BJ (cell line): ENCODE measurements around the gene SLC8A1. TPM values are rescaled to one million over a fixed set of nuclear protein-coding genes. Genes with fewer than 3 reads are reported as not detected.

Experiments
- CTCF ChIA-PET: fragments of 350-600 bp; formaldehyde crosslinking; extraction: SDS; loops from one replicate; lab custom pipeline; 2021; ENCODE audit warnings: antibody characterized with exemption, inconsistent platforms; lab: Yijun Ruan, JAX
- POLR2A ChIA-PET: fragments of 300-600 bp; sonication (Branson Sonifier 250); formaldehyde crosslinking; extraction: SDS; loops from one replicate; lab custom pipeline; 2021; ENCODE audit warnings: antibody characterized with exemption; lab: Charles Lee
- DNase-seq: peaks from one replicate; pipeline ENCODE4 v3.0.0-alpha.2; 2011; ENCODE audit warnings: low read depth
- H3K27me3 ChIP-seq: 2 replicates; pipeline ENCODE4 v1.6.0; 2011; ENCODE audit warnings: low read length; ENCODE audit not compliant: control insufficient read depth, insufficient read depth
- H3K36me3 ChIP-seq: 2 replicates; pipeline ENCODE4 v1.5.1; 2011; ENCODE audit warnings: low read length; ENCODE audit not compliant: control insufficient read depth, insufficient read depth
- H3K4me3 ChIP-seq: 2 replicates; pipeline ENCODE4 v1.5.1; 2011; ENCODE audit warnings: low read depth, mild to moderate bottlenecking, control low read depth, low read length
- CTCF ChIP-seq: IDR thresholded peaks from 2 replicates; pipeline ENCODE4 v1.5.1; 2011; ENCODE audit warnings: low read depth, mild to moderate bottlenecking, control low read depth, inconsistent platforms, low read length, moderate library complexity; ENCODE audit not compliant: insufficient read depth
- polyA plus RNA-seq: library from polyadenylated mRNA; depleted of rRNA; stranded (reverse); fragments of >200 nt; gene quantifications from 2 replicates; pipeline ENCODE4 v1.2.3, GENCODE V29; 2011

The SLC8A1 gene
- polyA plus RNA-seq, 1 experiment: 18.5 TPM

GRCh38 chr2:40325116-40325515, 126.8 kb downstream of the SLC8A1 start:
- TF ChIP-seq CTCF: no peak

GRCh38 chr2:40324656-40325055, 127.2 kb downstream of the SLC8A1 start:
- no peak for DNase-seq
- Histone ChIP-seq H3K36me3 (no peaks in the 10 kb centered on the region), H3K27me3 (no peaks in the 10 kb centered on the region), H3K4me3 (no peak overlapping the region)
- ChIA-PET POLR2A (no interaction called here), CTCF (no interaction called here)
- TF ChIP-seq CTCF: no peak

More at GRCh38 chr2:40325116-40325515, 126.8 kb downstream of the SLC8A1 start:
- ChIA-PET CTCF (no interaction called here), POLR2A (no interaction called here)
- Histone ChIP-seq H3K27me3 (no peaks in the 10 kb centered on the region), H3K36me3 (no peaks in the 10 kb centered on the region), H3K4me3 (no peak overlapping the region)
- DNase-seq: no peak

- H3K36me3 ChIP-seq: no peaks in the 10 kb centered on the region
- CTCF ChIA-PET: interaction anchor here (1.0 kb wide), 1 partner anchor 9 kb away, joined by 4 read pairs; no protein-coding TSS in a partner anchor
- DNase-seq: no peak
- no peak overlapping the region for H3K4me3 ChIP-seq
- no peaks in the 10 kb centered on the region for H3K27me3 ChIP-seq
- POLR2A ChIA-PET: no interaction called here
- no peak for TF ChIP-seq CTCF
Observed at GRCh38 chr2:40321822-40322221, 130.1 kb downstream of the SLC8A1 start.

GRCh38 chr2:40321016-40321623, 130.8 kb downstream of the SLC8A1 start:
- no peak for DNase-seq
- H3K27me3 ChIP-seq: no peaks in the 10 kb centered on the region
- no peak for TF ChIP-seq CTCF
- CTCF ChIA-PET: interaction anchor here (0.8 to 1.0 kb wide), 2 partner anchors 19 to 408 kb away, joined by 3 read pairs; no protein-coding TSS in a partner anchor
- H3K4me3 ChIP-seq: no peak overlapping the region
- no peaks in the 10 kb centered on the region for H3K36me3 ChIP-seq
- POLR2A ChIA-PET: no interaction called here

- H3K27me3 ChIP-seq: no peaks in the 10 kb centered on the region
- no peaks in the 10 kb centered on the region for H3K36me3 ChIP-seq
- H3K4me3 ChIP-seq: no peak overlapping the region
- ChIA-PET POLR2A (no interaction called here), CTCF (interaction anchor here (1.5 kb wide), 1 partner anchor 9 kb away, joined by 3 read pairs; no protein-coding TSS in a partner anchor)
- TF ChIP-seq CTCF: no peak
- no peak for DNase-seq
Observed at GRCh38 chr2:40318921-40319320, 133.0 kb downstream of the SLC8A1 start.
